Pancreas (tissue), 10 donors: ENCODE measurements around the gene IMMP2L. TPM values are rescaled to one million over a fixed set of nuclear protein-coding genes. Genes with fewer than 3 reads are reported as not detected.

Experiments
- ATAC-seq, 4 donors: fragments of 200-7000 bp; cut with Tn5 transposase; one replicate each; pipeline versions ENCODE4 v1.8.0 to v1.9.1; 2020; ENCODE audit warnings: mild to moderate bottlenecking in 4 of 4, moderate library complexity in 4 of 4
- DNase-seq, 6 donors: peaks; one replicate each; pipeline ENCODE4 v3.0.0-alpha.2; 2020
- FAIRE-seq: peaks from 2 replicates; lab custom pipeline; 2012; peaks lifted over from hg19 to GRCh38; lab: Jason Lieb, UNC
- H3K27ac ChIP-seq, 4 donors: fragments of 200-600 bp; sonication (generic); 1 replicate in 3 of 4; 2 replicates in 1 of 4; pipeline versions ENCODE4 v1.5.0 to v1.8.0; 2020
- H3K27me3 ChIP-seq, 4 donors: fragments of 200-600 bp; one replicate each; pipeline ENCODE4 v1.8.0; 2021
- H3K36me3 ChIP-seq, 3 donors: fragments of 200-600 bp; sonication (generic) in 1 of 3; one replicate each; pipeline versions ENCODE4 v1.5.0 to v1.8.0; 2020 to 2021
- H3K4me1 ChIP-seq, 3 donors: fragments of 200-600 bp; one replicate each; pipeline ENCODE4 v1.8.0; 2021
- H3K4me3 ChIP-seq, 4 donors: fragments of 200-600 bp; sonication (generic) in 2 of 4; one replicate each; pipeline versions ENCODE4 v1.5.0 to v1.8.0; 2020 to 2021
- H3K9me3 ChIP-seq, 4 donors: fragments of 200-600 bp; one replicate each; pipeline ENCODE4 v1.8.0; 2021
- CTCF ChIP-seq, 4 donors: fragments of 200-600 bp; sonication (generic) in 3 of 4; IDR thresholded peaks; one replicate each; pipeline versions ENCODE4 v1.5.0 to v1.8.0; 2021; ENCODE audit warnings: antibody characterized with exemption in 4 of 4
- WGBS, 2 donors: extraction: QIAGEN DNeasy Blood & Tissue Kit; methylation state at CpG; one replicate each; pipeline ENCODE4 v1.1.7; 2013; 5-methylcytosine and 5-hydroxymethylcytosine counted together
- intact Hi-C, 3 donors: fragments of 100-400 bp; cut with DNase I; formaldehyde crosslinking; loops; one replicate each; pipeline versions ENCODE4 v1.11.1 to v1.14.2; 2022
- polyA plus RNA-seq, 2 donors: library from polyadenylated mRNA; stranded (reverse); fragments of 200-250 nt; gene quantifications; one replicate each; pipeline ENCODE4 v1.2.3, GENCODE V29; 2013
- total RNA-seq, 6 donors: library from RNA; stranded (reverse); fragmentation: NEBNext Ultra II Directional in 4 of 6; extraction: Animal tissue kit (Norgen Biotek cat#: 25700) in 4 of 6; gene quantifications; one replicate each; pipeline versions ENCODE4 v1.2.1 to v1.2.4, GENCODE V29; 2021 to 2023
- donor health status: healthy with polysubstance abuse.
- donor health status: DM: no; HTN: no; CAD: no; lungs with moderate emphysema.
- donor health status: DM: no; HTN: no; CAD: no.
- donor health status: control.
- donor health status: control.
- donor health status: Bipolar disorder and iron deficiency.
- donor health status: DM: yes; HTN: yes; CAD: no.
- donor health status: DM: no; HTN: no; CAD: no.
- donor health status: DM: no; HTN: no; CAD: no.
- donor health status: DM: yes; HTN: yes; CAD: no.

The IMMP2L gene
- total and polyA plus RNA-seq, 8 donors = 7.3 to 30.0 (median 12.9) TPM

DNA sequence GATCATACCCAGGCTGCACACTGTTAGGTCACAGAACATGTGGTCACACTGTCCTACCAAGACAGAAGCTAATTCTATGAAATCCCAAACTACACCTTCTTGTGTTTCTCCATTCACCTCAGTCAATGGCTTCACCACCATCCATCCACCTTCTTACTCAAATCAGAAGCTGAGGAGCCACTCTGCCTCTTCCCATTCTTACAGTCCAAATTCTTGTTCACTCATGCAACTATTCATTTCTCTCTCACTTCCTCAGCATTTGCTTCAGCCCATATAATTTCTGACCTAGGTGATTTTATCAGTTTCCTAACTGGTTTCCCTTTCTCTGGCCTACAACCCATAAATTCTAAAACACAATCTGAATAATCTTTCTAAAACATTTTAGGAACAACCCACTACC lies 242.2 kb downstream of the IMMP2L start:
- H3K4me1 ChIP-seq = no peaks in the 10 kb centered on the region
- H3K27me3 ChIP-seq = no peaks in the 10 kb centered on the region
- no peaks in the 10 kb centered on the region for H3K36me3 ChIP-seq
- FAIRE-seq = no peak
- no peak for TF ChIP-seq CTCF (IDR thresholded peaks at IDR 0.05)
- ATAC-seq = no peak
- no peak overlapping the region for H3K27ac ChIP-seq
- no peak for DNase-seq
- H3K9me3 ChIP-seq = no peaks in the 10 kb centered on the region
- H3K4me3 ChIP-seq = no peak overlapping the region
- intact Hi-C loops = no loop called here

DNA sequence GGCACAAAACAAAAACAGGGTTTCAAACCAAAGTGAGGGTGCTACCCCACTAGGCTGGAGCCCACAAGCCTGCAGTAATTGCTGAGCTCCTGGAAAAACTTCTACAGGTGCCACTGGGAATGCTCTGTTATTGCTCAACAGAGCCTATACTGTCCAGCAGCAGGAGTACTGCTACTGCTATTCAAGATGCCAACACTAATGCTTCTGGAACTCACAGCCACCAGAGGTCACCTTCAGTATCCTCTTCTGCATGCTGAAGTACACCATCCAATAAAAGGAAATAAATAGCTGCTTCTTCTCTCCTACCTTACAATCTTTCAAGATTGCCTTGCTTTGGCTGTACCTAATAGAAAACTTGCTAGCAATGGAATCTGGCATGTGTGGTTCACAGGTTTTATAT lies 249.3 kb downstream of the IMMP2L start:
- Histone ChIP-seq H3K27ac (no peak overlapping the region), H3K27me3 (no peaks in the 10 kb centered on the region), H3K36me3 (no peaks in the 10 kb centered on the region), H3K9me3 (no peaks in the 10 kb centered on the region), H3K4me1 (no peaks in the 10 kb centered on the region), H3K4me3 (no peak overlapping the region)
- no peak for TF ChIP-seq CTCF (IDR thresholded peaks at IDR 0.05)
- ATAC-seq (peak in 1 of 4 donors; percentile 29), DNase-seq (no peak), FAIRE-seq (no peak)
- intact Hi-C loops = no loop called here

DNA sequence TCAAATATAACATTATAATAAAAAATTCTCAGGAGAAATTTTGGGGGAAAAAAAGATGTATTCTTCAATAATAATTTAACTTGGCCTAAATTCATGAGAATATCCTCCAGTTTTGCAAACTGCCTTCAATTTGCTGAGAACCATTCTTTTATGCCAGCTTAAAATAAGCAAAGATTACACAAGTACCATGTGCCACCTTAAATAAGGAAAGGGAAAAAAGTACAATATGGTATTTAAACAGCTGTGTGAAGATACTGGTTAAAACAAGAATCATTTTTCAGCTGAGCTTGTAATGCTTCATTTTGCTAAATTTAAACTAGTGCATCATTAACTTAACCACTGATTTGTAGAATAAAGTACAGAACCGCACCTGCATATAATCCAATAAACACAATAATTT lies 253.6 kb downstream of the IMMP2L start:
- H3K4me3 ChIP-seq = no peak overlapping the region
- ATAC-seq (no peak), FAIRE-seq (no peak), DNase-seq (no peak)
- H3K4me1 ChIP-seq = no peaks in the 10 kb centered on the region
- no peak overlapping the region for H3K27ac ChIP-seq
- no peak for TF ChIP-seq CTCF (IDR thresholded peaks at IDR 0.05)
- no peaks in the 10 kb centered on the region for H3K36me3 ChIP-seq
- no peaks in the 10 kb centered on the region for H3K9me3 ChIP-seq
- no peaks in the 10 kb centered on the region for H3K27me3 ChIP-seq
- 78 to 88% methylated on average over 1 of the region's 1 CpG for WGBS, 2 donors
- intact Hi-C loops = no loop called here

DNA sequence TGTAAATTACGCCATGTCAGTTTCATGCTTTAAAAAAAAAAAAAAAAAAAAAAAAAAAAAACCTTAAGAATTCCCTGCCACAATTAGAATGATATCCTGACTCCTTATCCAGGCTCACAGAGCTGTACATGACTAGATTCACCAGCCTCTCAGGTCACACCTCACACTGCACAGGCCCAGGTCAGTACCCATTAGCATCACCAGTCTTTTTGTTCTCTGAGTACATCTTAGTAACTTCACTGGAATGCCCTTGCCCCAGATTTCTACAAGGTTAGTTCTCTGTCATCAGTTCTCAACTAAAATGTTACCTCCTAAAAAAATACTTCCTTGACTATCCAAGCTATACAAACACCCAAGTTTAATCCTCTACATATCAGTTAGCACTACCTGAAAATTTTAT lies 260.4 kb downstream of the IMMP2L start:
- Histone ChIP-seq H3K36me3 (no peaks in the 10 kb centered on the region), H3K4me1 (no peaks in the 10 kb centered on the region), H3K27me3 (no peaks in the 10 kb centered on the region), H3K9me3 (no peaks in the 10 kb centered on the region), H3K27ac (no peak overlapping the region), H3K4me3 (no peak overlapping the region)
- no peak for DNase-seq
- 100% methylated on average over 1 of the region's 1 CpG for WGBS, 2 donors
- ATAC-seq = no peak
- FAIRE-seq = no peak
- no peak for TF ChIP-seq CTCF (IDR thresholded peaks at IDR 0.05)
- intact Hi-C loops = no loop called here

DNA sequence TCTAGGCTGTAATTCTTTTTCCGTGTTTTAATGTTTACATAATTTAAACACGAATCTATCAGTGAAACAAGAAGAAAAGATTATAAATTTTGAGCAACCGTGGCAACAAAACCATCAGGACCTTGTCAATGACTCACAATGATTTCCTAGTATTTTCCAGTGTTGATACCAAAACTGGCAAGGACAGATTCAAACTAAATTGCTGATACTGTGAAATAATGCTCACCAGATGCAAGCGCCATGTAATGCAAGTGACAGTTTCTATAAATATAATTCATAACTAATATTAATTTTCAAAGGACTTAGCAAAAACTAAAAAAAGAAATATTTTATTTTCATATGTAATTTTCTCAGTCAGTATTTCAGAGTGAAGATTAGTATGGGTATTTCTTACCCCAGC lies 267.8 kb downstream of the IMMP2L start:
- DNase-seq = no peak
- Histone ChIP-seq H3K4me3 (no peak overlapping the region), H3K27ac (no peak overlapping the region), H3K36me3 (no peaks in the 10 kb centered on the region), H3K9me3 (no peaks in the 10 kb centered on the region), H3K27me3 (no peaks in the 10 kb centered on the region), H3K4me1 (peaks cover 0 to 3% (median 0%) of the 10 kb centered on the region in 3 donors)
- WGBS, 2 donors = 77 to 91% methylated on average over 4 of the region's 4 CpGs
- no peak for FAIRE-seq
- TF ChIP-seq CTCF (IDR thresholded peaks at IDR 0.05) = no peak
- intact Hi-C loops = no loop called here
- no peak for ATAC-seq
